NT2/D1 (cell line): ENCODE measurements around the gene OTOG.

Experiments
- SUZ12 ChIP-seq: IDR thresholded peaks from 2 replicates; pipeline ENCODE4 v1.6.1; 2011; ENCODE audit not compliant: insufficient read length, insufficient read depth; ENCODE audit errors: extremely low read depth
- YY1 ChIP-seq: IDR thresholded peaks from 2 replicates; pipeline ENCODE4 v1.6.1; 2011; ENCODE audit not compliant: insufficient read length, insufficient read depth
- ZNF274 ChIP-seq: IDR thresholded peaks from 2 replicates; pipeline ENCODE4 v1.6.1; 2011; ENCODE audit warnings: mild to moderate bottlenecking, low read depth, low read length

DNA sequence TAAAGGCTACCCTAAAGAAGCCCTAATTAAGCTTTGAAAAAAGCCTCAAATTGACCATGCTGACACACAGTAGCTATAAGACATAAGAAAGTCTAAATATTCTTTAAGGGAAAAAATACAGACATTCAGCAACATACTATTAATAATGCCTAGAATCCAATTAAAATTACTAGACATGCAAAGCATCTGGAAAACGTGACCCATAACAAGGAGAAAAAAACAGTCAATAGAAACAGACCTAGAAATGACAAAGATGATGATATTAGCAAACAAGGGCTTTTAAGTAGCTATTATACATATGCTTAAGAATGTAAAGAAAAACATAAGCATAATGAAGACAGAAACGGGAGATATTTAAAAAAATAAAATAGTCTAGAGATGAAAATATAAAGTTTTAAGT is 108.6 kb downstream of the OTOG start:
- no peak for TF ChIP-seq ZNF274
- no peak for TF ChIP-seq YY1
- TF ChIP-seq SUZ12: no peak
